NCI-H510A (cell line): ENCODE measurements around the gene TRAF3.

Experiments used
- DNase-seq: peaks from one replicate; lab custom pipeline; 2025; lab: John Stamatoyannopoulos, UW

Gene TRAF3

GRCh38 chr14:102908766-102909455, 131.7 kb downstream of the TRAF3 start:
- no peak for DNase-seq

GRCh38 chr14:102909462-102909861, 132.2 kb downstream of the TRAF3 start:
- no peak for DNase-seq

DNA sequence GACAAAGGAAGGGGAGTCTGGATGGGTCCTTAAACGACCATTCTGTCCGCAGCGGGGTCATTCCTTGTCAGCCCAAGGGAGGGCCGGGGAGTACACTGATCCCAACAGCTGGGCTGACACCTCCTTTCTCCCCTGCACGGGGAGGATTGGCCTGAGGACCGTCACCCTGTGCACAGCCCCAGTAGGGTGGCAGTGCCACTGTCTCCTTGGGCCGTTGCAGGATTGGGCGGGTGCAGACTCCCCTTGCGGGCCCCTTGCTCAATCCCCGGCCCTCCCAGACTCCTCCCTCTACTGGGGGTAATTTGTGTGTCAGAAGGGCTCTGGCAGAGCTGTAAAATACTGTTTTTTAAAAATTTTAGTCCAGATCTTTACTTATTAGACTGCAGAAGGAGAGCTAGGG, 132.7 kb downstream of the TRAF3 start:
- no peak for DNase-seq

GRCh38 chr14:102910442-102910841, 133.2 kb downstream of the TRAF3 start:
- DNase-seq = no peak

DNA sequence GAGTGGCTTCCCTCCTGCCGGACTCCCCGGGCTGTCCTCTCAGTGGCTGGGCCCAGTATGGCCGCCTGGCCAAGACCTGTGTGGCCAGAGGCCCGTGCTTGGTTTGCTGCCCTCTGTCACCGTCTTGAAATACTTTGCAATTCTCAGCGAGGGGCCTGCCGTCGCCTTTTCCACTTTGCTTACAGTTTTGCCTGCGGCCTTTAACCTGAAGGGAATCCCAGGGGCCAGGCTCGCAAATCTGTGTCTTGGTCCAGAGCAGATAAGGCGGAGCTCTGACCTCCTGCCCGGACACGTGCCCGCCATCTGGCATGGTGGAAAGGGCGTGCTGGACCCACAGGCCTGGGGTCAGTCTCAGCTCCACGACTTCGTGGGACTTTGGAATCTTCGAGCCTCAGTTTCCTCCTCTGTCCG, 134.3 kb downstream of the TRAF3 start:
- DNase-seq = no peak

GRCh38 chr14:102911991-102912761, 134.9 kb downstream of the TRAF3 start:
- DNase-seq = no peak

DNA sequence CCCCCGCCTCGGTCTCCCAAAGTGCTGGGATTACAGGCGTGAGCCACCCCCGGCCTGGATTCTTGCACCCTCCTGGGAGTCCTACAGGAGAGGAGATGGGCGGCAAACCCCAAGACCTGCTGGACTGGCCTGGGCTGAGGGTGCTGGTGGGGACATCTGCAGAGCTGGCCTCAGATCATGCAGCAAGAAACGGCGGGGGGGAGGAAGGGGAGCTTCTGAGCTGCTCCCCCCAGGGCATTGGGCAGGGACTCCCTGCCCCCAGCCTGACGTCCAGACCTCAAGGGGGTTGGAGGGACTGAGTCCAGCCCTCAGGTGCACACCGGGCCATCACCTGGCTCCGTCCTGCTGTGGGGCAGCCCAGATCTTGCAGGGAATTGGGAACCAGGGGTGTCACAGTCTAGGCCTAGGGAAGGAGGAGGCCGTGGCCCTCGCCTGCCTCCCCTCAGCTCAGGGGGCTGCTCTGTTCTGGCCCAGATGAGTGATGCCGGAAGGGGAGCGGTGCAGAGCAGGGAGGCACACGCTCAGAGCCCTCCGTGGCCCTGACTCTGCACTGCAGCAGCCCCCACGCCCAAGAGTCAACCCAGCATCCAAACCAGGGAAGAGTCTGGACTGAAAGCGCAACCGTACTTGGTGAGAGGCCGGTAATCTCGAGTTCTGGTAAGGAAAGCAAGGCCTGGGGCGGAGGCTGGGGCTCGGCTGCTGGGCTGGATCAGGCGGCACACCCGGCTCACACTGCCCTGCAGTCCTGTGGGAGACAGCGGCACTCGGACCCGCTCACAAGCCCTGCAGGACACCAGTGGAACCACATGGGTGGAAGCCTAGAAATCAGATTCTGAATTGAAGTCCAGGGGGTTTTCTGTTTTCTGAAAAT, 136.3 kb downstream of the TRAF3 start:
- DNase-seq = no peak

GRCh38 chr14:102914474-102915291, 137.4 kb downstream of the TRAF3 start:
- no peak for DNase-seq

- DNase-seq = no peak
These were observed 138.3 kb downstream of the TRAF3 start for GRCh38 chr14:102915292-102916110.

DNA sequence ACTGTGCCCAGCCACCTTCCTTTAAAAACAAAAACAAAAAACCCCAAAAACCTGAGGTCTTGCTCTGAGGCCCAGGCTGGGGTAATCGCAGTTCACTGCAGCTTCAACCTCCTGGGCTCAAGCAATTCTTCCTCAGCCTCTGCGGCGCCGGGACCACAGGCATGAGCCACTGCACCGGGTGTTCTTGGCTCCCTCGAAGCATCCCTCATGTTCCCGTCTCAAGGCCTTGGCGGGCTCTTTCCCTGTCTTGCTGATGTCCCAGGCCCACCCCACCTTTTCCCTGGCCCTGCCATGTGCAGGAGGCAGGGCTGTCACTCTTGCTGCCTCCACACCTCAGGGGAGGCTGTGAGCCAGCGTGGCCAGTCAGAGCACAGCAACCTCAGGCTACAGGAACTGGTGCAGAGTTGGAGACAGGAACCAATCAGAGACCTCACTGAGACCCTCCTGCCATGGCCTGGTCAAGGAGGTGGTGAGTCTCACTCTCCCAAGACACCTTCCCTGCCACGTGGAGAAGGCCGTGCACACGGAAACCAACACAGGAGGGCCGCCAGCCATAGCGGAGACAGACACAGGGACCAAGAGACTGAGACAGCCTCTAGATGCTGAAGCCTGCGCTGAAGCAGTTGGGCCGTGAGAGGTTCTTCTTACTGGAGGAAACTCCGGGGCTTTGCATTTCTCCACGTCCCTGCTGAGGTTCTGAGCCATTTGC, 139.3 kb downstream of the TRAF3 start:
- DNase-seq = no peak

DNA sequence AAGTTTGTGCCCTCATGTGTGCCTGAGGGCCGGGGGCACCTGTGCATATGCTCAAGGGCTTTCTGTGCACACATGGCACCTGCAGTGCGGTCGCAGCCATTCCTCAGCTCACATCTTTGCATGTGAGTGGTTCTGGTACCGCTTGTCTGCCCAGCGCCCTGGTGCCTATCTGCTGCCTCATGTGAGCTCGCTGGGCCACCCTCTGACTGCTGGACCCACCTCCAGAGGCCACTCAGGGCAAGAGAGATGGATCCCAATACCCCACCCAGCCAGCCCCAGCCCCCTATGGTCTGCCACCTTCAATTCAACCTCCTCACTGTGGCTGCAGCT, 139.8 kb downstream of the TRAF3 start:
- no peak for DNase-seq

DNA sequence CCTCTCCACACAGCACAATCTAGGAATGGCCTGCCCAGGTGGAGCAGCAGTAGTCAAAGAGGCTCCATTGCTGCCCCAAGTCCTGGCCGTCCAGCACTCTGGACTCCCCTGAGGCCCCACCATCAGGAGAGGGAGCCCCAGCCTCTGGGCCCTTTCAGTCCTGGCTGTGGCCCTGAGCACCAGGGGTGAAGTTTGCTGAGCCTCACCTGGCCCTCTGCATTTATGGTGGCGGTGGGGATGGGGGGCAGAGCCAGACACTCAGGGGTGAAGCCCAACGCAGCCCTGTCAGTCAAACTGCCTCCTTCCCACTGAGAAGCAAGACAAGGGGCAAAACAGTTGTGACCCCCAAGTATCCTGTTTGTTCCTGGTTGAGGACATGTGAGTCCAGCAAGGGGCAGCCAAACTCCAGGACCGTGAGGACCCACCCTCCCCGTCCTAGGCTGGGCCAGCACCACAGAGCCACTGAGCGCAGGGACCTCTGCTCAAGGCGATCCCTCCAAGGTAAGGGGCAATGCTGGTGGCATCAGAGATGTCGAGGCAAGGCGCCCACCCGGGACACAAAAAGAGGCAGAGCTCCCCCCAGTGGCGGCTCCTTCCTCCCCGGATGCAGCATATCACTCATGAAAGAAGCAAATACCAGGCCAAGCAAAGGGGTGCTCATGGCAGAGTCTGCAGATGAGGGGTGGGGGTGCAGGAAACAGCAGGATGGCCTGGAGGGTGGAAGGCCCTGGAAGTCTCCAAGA, 140.4 kb downstream of the TRAF3 start:
- no peak for DNase-seq

GRCh38 chr14:102918438-102918837, 141.2 kb downstream of the TRAF3 start:
- DNase-seq = no peak

DNA sequence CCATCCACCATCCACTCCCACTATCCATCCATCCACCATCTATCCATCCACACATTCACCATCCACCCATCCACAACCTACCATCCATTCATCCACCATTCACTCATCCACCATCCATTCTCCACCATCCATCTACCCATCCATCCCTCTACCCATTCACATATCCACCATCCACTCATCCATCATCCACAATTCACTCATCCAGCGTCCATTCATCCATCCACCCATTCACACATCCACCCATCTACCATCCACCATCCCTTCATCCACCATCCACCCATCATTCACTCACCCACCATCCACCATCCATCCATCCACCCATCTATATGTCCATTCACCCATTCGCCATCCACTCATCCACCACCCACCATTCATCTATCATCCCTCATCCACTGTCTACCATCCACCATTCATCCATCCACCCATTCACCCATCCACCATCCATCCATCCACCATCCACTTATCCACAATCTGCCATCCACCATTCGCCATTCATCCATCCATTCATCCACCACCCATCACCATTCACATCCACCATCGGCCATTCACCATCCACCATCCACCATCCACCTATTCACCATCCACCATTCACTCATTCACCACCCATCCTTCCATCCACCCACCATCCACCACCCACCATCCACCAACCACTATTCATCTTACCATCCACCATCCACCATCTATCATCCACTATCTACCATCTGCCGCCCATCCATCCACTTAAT, 143.2 kb downstream of the TRAF3 start:
- no peak for DNase-seq

- DNase-seq = no peak
These were observed 143.7 kb downstream of the TRAF3 start for GRCh38 chr14:102920998-102921304.

DNA sequence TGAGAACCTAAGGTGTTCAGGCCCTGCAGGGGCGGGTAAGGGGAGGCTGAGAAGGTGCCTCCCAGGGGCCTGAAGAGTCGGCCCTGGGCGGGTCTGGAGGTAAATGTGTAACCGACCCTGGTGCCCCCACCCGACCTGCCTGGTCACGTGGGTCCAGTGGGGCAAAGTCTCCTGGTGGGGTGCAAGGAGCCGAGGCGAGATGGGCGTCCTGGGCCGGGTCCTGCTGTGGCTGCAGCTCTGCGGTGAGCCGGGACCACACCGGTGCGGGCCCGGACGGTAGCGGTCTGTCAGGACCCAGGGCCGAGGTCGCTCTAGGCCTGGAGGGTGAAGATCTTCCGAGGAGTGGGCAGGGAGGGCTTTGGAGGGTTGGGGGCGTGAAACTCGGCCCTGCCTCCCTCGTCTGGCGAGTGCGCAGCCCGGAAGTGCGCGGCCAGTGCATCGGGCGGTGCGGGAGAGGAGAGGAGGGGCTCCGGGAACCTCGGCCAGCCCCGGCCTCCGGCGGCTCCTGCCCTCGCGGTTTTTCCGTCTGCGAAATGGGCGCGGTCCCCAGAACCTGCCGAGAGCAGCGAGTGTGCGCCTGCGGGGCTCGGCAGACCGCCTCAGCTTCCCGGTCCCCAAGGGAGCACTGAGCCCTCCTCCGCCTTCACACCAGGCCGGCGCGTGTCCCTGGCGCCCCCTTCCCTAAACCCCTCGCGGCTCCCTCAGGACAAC, 145.4 kb downstream of the TRAF3 start, which contains the start of gene AMN:
Gene AMN, plus strand, starts transcription at position 174 of the 711 bp plus-strand sequence. Its CDS starts 26 bp downstream, at position 200.
- DNase-seq = no peak

DNA sequence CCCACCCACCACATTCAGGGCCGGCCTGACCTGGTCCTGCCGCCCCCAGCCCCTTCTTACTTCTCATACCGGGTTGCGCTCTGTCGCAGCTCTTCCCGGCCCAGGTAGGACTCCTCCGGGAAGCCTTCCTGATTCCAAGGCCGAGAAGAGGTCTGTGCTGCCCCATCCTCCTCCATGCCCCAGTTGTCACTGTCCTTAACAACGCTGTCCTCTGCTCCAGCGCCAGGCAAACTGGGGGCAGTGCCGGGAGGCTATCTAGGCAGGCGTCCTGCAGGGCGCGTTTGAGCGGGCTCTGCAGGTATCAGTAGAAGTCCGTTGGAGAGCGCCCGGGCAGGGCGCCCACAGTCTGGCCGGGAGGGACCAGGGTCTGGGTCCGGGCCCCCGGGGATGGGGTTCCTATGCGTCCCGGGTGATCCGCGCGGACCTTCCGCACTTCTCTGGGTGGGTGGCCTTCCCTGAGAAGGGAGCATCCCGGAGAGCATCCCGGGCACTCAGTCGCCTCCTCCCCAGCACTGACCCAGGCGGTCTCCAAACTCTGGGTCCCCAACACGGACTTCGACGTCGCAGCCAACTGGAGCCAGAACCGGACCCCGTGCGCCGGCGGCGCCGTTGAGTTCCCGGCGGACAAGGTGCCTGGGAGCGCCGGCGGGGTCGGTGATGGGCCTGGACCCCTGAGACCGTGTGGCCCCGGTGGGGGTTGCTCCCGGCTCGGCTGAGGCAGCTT, 146.1 kb downstream of the TRAF3 start:
- no peak for DNase-seq
